HG03045 (cell line): ENCODE data around the gene HOXD10.

ENCODE experiments used
- ATAC-seq: cut with Tn5 transposase; IDR thresholded peaks from one replicate; pipeline ENCODE4 v1.9.1; 2021; ENCODE audit warnings: mild to moderate bottlenecking, moderate library complexity; ENCODE audit not compliant: unreplicated experiment

HOXD10 gene

GRCh38 chr2:176132205-176133171 is 15.9 kb downstream of the HOXD10 start:
- no peak for ATAC-seq

DNA sequence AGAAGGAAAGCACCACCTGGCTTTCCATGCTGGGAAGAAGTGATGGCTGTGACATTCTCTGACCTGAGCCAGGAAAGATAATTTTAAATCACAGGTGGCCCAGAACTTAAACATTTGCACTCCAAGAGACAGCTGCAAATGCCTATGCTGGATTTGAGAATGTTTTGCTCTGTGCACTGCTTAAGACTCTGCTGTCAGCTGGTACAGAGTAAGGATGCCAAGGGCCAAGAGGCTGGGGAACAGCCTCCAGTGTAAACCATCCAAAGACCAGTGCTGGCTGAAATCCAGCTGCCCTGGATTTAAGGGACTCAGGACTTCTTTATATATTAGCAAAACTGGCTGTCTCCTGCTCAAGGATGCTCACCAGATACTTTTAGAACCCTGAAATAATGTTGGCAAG is 16.8 kb downstream of the HOXD10 start:
- no peak for ATAC-seq

GRCh38 chr2:176134035-176134434 is 17.5 kb downstream of the HOXD10 start:
- ATAC-seq: no peak

GRCh38 chr2:176135035-176135440 is 18.5 kb downstream of the HOXD10 start:
- ATAC-seq: no peak

GRCh38 chr2:176136374-176137251 is 20.0 kb downstream of the HOXD10 start:
- ATAC-seq: no peak

GRCh38 chr2:176137252-176137580 is 20.6 kb downstream of the HOXD10 start:
- ATAC-seq: no peak

DNA sequence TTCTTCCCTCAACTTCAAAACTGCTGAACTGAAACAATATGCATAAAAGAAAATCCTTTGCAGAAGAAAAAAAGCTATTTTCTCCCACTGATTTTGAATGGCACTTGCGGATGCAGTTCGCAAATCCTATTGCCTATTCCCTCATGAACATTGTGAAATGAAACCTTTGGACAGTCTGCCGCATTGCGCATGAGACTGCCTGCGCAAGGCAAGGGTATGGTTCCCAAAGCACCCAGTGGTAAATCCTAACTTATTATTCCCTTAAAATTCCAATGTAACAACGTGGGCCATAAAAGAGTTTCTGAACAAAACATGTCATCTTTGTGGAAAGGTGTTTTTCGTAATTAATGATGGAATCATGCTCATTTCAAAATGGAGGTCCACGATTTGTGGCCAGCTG is 21.3 kb downstream of the HOXD10 start:
- no peak for ATAC-seq

DNA sequence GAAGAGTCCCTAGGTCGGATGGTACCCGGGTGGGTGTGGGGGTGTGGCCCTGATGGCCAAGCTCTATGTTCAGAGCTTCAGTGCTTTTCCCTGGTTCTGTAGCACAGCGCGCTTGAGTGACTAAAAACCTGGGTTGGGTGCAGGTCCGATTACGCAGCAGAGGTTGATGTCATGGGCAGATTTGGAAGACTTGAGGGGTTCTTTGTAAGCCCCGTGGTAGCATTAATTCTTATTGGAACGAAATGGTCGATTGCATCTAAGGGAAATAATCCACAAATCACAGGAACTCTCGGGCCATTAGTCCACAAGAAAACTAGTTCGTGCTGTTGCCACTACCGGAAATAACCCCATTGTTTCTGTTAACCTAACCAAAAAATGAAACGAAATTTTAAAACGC is 21.9 kb downstream of the HOXD10 start:
- no peak for ATAC-seq

DNA sequence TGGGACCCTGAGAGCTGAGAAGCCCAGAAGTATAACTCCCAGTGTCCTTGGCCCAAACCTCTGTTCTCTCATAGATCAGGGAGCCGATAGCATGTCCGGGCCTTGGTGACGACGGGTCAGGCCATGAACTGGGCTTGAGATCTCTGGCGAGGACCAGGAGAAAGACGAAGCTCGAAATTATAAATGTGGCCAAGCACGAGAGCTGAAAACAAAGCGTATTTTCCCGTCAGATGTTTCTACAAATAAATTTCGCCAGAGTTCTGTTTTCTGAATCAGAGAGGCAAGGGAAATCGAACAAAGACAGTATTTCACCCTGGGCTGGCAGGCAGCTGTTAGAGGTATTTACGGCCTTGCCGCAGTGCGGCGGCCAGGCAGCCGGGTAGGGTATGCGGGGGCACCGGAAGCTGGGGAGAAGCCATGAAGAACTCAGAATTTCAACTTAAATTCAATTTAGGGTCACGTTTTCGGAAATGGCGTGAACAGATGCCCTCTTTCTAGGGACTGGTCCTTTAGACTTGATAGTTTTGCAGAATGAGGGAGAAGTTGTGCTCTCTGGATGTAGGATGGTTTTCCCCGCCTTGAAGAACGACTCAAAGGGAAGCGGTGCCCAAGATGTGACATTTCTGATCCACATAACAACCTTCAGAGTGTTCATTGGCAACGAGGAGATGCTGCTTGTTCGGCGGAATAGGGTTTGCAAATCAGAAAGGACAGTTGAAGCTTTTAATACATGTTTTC is 22.5 kb downstream of the HOXD10 start:
- no peak for ATAC-seq

DNA sequence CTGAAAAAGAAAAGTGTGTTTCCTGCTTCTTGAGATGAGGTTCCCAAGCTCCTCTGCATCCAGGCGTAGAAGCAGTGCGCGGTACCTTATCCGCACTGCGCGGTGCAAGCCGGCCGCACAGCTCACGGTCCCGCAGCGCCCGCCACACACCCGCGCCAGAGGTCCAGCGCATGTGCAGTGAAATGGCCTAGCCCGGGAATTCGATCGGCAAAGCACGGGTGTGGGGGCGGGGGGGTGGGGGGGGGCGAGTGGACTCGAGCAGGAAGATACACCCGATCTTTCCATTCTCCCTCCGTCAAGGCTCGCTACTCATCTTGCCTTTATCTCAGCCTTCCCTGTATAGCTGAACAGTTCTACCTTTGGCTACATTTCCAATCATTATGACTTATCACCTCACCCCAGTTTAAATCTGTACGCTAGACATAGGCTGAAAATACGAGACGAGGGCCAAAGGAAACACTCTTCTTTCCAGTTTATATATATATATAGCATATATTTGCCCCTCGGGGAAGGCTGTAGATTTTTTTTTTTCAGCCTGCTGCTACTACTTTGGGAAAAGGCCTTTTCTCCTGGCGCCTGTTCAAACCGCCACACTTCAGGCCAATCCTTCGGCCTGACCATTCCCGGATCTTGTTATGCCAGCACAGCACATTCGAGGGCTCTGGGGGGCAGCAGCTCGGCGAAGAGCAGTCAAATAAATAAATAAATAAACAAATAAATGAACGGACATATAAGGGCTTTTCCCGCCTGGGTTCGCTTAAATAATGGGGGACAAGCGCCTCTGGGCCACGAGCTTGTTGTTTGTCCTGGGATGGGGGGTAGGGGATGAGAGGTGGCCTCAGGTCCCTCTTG is 23.3 kb downstream of the HOXD10 start:
- no peak for ATAC-seq

GRCh38 chr2:176140513-176141317 is 24.1 kb downstream of the HOXD10 start:
- peak; percentile 86 for ATAC-seq

GRCh38 chr2:176142281-176142680 is 25.7 kb downstream of the HOXD10 start:
- no peak for ATAC-seq

DNA sequence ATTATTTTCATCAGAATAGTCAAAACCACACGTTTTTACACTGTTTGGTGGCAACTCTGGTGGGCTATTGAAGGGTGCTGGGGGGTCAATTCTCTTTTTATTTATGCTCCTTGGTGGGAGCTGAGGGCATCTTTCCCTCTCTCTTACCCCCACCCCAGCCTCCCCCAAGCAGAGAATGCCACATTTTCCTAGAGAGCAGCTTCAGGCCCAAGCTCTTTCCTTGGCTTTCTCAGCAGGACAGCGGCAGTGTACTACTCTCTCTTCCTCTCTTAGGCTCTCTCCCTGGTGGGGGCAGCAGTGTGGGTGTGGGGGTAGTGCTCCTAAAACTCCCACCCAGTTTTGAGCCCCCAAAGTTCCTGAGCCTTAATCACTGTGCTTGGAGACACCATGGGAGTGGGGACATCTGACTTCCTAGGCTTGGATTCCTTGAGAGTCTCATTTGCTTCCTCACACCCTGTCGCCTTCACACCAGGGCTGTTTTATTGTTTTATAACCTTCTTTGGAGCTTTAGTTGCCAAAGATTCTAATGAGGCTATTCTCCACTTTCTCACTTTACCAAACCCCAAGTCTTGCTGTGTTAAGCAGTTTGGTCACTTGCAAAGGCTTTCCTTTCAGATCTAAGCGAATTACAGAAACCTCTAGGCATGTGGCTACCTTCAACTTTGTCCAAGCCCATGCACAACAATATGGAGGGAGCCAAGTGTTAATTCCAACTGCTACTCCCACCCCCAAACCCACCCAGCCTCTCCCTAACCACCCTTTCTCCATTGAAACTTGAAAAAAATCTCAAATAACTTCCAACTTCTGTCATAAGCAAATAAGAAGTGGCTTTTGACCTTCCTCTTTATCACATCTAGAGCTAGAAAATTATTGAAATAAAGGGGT is 28.7 kb downstream of the HOXD10 start:
- no peak for ATAC-seq

- ATAC-seq: no peak
These were observed 29.5 kb downstream of the HOXD10 start for GRCh38 chr2:176146101-176146500.

DNA sequence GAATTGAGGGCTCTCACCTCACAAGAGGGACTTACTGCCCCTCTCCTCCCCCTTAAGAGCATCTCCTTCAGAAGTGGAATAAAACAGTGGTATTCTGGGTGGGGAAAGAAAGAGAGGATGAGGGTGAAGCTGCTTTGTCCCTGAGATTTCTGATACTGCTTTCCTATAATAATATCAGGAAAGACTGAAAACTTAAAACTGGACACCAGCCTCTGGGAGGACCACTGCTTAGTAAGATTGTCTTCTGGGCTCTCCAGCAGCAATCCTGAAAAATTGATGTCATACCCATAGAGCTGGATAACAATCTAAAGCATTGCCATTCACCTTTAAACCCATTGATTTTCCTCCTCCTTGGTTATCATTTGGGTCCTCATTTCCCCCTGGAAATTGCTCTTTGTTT is 30.1 kb downstream of the HOXD10 start:
- no peak for ATAC-seq

GRCh38 chr2:176147210-176147799 is 30.7 kb downstream of the HOXD10 start:
- no peak for ATAC-seq

DNA sequence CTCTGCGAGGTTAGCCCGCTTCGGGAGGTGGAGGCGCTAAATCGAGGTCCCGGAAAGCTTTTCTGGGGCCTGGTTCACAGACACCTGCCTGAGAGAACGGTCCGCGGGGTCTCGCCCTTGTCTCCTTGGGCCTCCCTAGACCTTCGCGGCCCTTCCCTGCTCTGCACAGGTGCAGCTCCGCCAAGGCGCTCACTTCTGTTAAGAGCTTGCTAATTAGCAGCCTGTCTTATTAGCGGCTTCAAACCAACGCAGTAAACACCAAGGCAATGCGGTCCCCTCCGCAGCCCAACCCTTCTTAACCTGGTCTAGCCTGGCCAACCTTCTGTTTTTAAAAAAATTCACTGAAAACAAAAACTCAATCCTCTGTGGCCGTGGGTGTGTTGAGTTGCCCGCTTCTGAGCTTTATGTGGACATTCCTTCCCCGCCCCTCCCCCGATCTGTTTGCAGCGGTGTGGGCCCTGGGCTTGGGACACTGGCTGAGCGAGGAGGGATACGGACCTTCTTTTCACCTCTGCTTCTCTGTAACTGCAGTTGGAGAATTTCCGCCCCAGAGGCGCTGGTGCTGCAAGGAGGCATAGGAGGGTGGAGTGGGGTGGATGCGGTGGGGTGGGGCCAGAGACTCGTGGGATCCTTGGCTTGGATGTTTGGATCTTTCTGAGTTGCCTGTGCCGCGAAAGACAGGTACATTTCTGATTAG is 31.4 kb downstream of the HOXD10 start:
- no peak for ATAC-seq
